A549 (cell line): ENCODE measurements around the gene DNMT3B.

Experiments used
- CTCF ChIP-seq: fragments of >200 bp; sonication (Bioruptor Twin); formaldehyde crosslinking; IDR thresholded peaks from 3 replicates; pipeline ENCODE4 v1.5.1; 2016
- MYC ChIP-seq: IDR thresholded peaks from 2 replicates; pipeline ENCODE4 v1.6.1; 2012; ENCODE audit warnings: mild to moderate bottlenecking, inconsistent platforms, low read length, improper control_type of control experiment, borderline replicate concordance
- POLR2A ChIP-seq: IDR thresholded peaks from 2 replicates; pipeline ENCODE4 v1.6.1; 2012; ENCODE audit warnings: mild to moderate bottlenecking, low read length
- RNF2 ChIP-seq: fragments of 200-600 bp; sonication (generic); IDR thresholded peaks from 2 replicates; pipeline ENCODE4 v1.6.1; 2016; ENCODE audit warnings: low read depth, mild to moderate bottlenecking, antibody characterized with exemption, moderate library complexity, borderline replicate concordance

- no peak for TF ChIP-seq CTCF
- no peak for TF ChIP-seq POLR2A
- TF ChIP-seq RNF2 = no peak
- no peak for TF ChIP-seq MYC
Observed at GRCh38 chr20:32796981-32797451, 34.8 kb downstream of the DNMT3B start.
